Measurements from ENCODE around the gene JARID2.
"Not testable (repeated sequence)": the region's sequence is repeated elsewhere in the genome, so short reads cannot be mapped to it uniquely, and the experiment has no call there.

Gene JARID2

DNA sequence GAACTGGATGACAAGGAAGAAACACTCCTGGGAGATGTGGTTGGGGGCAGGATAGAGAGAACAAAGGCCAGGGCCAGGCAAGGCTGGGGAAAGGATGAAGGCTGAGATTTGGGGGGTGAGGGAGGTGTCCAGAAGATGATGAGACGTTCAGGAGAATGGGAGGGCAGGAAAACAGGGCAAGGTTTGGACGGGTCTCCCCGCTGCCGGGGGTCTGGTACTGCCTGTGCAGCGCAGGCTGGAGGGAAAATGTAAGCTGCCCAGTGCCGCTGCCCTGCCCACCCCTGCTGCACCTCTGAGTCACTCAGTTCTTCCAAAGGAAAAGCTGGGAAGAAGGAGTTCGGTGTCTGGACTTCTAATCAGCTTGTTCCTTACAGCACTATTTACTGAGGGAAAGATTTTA is 286.1 kb downstream of the JARID2 start:
- DNase-seq = no peak

DNA sequence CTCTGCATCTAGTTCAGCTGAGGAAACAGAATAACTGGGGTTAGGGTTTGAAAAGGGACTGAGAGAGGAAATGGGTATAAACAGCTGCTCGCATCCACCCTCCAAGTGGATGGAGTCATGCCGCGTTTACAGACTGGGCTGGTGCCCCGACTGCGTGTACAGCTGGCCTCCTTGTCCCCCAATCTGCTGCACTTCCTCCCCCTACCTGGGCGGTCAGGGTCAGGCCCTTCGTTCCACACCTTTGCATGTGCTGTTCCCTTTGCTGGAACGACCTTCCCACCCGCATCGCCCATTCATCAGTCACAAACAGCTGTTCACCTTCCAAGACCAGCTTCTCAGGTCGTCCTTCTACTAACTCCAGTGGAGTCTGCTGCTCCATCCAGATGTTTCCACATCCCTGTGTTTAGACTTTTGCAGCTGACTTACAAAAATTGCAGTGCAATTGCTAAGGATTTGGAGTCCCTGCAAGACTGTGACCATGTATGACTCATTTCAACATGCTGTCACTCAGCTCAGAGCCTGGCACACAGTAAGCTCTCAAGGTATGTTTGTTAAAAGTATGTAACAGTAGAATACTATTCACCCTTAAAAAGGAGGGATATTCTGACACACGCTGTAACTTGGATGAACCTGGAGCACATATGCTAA is 287.6 kb downstream of the JARID2 start:
- no peak for DNase-seq

DNA sequence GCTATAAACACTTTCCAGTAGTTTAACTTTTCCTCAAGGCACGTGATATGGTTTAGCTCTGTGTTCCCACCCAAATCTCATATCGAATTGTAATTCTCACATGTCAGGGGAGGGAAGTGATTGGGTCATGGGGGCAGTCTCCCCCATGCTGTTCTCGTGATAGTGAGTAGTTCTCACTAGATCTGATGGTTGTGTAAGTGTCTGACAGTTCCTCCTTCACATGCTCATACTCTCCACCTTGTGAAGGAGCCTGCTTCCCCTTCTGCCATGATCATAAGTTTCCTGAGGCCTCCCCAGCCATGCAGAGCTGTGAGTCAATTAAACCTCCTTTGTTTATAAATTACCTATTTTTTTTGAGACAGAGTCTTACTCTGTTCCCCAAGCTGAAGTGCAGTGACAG is 289.1 kb downstream of the JARID2 start:
- DNase-seq = no peak

DNA sequence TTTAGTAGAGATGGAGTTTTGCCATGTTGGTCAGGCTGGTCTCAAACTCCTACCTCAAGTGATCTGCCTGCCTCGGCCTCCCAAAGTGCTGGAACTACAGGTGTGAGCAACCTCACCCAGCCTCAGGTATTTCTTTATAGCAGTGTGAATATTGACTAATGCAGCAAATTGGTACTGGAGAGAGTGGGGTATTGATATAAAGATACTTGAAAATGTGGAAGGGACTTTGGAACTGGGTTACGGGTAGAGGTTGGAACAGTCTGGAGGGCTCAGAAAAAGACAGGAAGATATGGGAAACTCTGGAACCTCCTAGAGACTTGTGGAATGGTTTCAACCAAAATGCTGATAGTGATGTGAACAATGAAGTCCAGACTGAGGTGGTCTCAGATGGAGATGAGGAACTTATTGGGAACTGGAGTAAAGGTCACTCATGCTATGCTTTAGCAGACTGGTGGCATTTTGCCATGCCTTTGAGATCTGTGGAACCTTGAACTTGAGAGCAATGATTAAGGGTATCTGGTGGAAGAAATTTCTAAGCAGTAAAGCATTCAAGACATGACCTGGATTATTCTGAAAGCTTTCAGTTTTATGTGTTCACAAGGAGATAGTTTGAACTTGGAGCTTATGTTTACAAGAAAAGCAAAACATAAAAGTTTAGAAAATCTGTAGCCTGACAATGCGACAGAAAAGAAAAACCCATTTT is 289.8 kb downstream of the JARID2 start:
- DNase-seq = no peak

DNA sequence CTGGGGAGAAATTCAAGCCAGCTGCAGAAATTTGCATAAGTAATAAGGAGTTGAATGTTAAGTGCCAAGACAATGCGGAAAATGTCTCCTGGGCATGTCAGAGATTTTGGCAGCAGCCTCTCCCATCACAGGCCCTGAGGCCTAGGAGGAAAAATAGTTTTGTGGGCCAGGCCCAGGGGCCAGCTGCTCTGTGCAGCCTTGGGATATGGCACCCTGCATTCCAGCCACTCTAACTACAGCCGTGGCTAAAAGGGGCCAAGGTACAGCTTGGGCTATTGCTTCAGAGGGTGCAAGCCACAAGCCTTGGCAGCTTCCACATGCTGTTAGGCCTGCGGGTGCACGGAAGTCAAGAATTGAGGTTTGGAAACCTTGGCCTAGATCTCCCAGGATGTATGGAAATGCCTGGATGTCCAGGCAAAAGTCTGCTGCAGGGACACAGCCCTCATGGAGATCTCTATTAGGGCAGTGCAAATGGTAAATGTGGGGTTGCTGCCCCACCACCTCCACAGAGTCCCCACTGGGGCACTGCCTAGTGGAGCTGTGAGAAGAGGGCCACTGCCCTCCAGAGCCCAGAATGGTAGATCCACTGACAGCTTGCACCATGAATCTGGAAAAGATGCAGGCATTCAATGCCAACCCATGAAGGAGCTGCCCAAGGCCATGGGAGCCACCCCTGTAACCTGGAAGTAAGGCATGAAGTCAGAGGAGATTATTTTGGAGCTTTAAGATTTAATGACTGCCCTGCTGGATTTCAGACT is 290.5 kb downstream of the JARID2 start:
- no peak for DNase-seq

DNA sequence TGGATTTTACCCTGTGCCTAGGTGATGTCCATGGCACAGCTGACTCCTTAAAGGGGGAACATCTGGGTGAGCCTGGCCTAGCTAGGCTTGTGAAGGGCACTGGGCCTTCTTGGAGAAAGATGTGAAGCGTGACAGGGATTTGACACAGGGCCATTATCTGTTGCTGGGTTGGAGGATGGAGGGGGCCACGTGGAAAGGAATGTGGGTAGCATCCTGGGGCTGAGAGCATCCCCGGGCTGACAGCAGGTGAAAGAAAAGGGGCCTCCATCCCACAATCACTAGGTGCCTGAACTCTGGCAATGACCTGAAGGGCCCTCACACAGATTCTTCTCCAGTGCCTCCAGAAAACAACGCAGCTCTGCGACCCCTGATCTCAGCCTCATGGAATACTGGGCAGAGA is 292.2 kb downstream of the JARID2 start:
- DNase-seq = no peak

DNA sequence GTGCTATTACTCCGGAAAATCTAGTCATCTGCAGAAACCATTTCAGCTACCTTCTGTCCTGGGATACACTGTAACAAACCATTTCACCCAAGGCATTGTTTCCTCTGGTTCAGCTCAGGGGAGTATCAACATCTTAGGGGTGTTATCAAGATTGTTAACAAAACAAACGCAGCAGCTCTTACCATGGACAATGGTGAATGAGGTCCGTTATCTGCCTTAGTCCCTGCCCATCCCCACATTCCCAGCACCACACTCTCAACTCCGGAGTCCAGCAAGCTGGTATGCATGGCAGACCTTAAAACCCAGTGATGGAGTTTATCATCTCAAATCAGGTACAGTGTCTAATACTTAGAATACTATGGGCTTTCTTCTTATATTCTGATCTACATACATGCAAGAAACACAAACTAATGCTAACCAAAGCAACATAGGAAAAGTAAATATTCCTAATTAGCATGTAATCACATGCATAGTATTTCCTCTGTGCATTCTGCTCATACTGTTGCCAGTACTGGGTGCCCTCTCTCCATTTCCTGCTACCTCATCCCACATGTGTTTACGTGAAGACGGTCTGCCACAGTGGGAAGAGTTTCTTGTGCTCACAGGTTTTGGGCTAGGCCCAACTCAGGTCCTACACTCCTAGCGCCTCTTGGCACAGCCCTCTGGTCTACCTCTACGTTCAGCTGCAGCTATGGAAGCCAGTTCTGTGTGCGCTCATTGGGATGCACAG is 293.1 kb downstream of the JARID2 start:
- no peak for DNase-seq

DNA sequence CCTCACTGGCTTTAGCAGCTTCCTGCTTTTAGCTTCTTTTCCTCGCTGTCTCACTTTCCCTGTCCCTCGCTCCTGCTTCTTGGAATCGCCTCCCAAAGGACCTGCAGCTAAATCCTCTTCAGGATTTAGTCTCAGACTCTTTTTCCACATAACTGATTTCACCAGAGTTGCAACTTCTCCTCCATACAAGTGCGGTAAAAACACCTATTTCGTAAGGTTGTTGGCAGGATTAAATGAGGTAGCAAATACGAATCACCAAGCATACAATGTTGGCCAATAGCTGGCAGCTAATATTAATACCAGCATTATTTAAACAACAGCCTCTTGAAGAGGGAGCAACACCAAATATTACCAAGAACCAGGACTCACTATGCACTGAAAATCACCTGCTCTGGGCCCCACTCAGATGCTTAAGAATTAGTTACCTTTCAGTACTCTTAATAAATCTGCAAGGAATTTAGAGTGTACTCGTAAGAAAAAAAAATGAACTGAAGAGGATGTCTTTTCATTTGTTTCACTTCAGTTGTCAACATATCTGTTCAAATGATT is 293.9 kb downstream of the JARID2 start:
- DNase-seq = no peak

DNA sequence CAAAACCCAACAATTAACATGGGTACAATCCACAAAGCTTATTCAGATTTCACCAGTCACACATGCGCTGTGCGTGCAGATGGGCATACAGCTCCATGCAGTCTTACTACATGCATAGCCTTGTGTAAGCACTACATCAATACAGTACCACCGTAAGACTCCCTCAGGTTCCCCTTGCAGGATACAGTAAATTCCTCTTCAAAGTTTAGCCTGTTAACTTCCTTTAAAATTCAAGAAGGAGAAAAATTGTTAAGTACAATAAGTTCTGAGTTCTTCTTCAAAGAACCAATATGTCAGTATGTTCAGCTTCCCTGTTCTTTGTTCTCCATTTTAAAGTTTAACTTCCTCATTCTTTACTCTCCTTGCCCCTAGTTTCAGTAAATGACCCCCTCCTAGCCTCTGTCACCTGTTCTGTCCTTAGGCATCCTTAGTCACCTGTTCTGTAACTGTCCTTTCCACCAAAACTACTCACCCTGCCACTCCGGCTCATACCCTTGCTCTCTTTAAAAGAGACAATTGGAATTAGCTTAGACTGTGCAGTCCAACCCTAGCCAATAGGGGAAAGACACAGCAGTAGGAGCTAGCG is 297.6 kb downstream of the JARID2 start:
- not testable (repeated sequence) for DNase-seq

DNA sequence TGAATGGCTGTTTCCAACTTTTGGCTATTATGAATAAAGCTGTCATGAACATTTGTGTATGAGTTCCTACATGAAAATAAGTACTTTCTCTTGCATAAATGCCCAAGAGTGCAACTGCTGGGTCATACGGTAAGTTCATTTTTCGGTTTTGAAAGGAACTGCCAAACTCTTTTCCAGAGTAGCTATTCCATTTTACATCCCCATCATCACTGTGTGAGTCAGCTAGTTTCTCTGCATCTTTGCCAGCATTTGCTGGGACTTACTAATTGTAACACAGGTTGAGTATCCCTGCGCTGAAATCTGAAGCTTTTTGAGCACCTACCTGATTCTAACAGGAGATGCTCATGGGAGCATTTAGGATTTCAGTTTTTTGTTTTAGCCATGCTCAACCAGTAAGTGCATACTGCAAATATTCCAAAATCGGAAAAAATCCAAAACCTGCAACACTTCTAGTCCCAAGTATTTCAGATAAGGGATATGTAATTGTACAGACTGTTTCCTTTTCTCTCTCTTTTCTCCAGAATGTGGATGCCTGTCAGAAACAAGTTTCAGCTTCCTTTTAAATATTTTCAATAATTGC is 298.5 kb downstream of the JARID2 start:
- DNase-seq = no peak

DNA sequence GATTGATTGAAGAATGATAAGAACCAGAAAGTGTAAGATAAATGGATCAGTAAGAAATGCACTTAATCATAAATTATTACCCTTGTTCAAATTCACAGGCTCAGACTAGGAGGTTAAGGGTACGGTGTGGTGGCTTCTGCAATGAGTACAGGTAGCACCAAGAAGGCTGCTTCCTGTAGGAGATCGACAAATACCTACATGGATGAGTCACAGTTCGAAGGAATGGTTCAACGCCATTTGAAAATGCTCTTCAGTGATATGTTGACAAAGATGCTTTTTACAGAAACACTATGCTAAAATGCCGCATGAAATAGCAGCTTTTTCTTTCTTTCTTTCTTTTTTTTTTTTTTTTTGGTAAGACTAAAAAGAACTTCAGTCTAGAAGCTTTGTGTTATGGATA is 300.7 kb downstream of the JARID2 start:
- no peak for DNase-seq

DNA sequence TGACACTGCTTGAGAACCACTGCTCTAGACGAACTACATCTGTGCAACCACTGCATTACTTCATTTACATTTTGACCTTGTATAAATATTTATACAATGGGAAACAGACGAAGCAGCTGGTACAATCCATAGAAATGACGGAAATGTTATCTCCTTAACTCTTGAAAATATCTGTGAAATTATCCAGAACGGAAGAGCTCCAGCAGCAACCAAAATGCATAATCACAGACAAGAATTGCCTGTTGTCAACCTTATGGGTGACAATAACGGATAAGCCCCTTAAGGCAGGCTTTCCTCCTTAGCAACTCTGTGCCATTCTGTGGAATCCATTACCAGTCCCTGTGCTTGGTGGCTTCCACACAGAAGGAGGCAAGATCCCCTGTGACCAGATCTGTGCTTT is 301.5 kb downstream of the JARID2 start:
- no peak for DNase-seq

DNA sequence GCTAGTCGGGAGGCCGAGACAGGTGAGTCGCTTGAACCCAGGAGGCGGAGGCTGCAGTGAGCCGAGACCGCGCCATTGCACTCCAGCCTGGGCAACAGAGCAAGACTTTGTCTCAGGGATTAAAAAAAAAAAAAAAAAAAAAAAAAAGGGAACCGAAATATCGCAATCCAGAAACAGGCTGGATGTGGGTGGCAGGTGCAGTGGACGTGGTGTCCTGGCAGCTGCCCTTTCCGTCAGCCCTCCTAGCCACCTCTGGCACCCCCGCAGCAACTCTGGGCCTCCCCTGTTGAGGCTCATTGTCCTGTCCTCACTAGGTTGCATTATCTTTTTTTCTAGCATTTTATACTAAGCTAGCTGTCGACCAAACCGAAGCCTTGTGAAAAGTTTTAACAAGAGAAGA is 303.5 kb downstream of the JARID2 start:
- no peak for DNase-seq

DNA sequence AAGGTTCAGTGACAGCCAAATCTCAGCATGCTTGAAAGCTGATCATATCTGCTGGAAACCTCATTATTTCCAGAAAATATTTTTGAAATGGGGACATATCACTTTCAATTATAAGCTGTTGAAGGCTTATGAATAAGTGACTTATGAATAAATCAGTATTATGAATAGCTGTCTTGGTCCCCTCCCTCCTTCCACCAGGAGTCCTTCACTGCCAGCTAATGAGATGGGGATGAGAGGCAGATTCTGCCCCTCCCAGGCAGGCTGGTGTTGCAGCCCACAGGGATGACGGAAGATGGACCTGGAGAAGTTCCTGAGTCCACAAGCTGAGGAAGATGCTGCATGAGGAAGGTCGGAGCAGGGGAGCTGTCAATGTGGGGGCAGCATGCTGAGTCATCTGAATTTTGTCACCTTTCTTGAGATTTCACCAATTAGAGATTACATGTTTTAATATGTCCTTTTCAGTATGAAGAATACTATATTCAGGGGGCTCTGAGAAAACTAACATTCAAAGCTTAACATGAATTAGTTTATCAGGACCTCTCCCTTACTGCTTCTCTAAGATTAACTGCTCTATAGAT is 304.8 kb downstream of the JARID2 start:
- DNase-seq = no peak

DNA sequence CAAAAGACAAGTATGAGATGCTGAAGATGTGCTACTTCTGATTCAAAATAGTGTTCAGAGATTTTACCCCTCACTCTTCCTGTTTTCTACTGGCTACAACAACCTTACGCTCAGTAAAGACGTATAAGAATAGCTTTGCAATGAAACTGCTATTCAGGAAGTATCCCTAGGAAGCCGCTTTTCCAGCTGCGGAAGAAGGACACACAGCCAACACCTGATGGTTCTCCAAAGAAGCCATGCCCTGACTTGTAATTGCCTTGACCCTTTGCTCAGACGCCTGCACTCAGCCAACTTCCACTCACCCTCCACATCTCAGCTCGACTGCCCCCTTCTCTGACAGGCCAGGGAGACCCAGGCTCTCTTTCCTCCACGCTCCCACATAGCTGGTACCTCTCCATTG is 305.4 kb downstream of the JARID2 start:
- no peak for DNase-seq

DNA sequence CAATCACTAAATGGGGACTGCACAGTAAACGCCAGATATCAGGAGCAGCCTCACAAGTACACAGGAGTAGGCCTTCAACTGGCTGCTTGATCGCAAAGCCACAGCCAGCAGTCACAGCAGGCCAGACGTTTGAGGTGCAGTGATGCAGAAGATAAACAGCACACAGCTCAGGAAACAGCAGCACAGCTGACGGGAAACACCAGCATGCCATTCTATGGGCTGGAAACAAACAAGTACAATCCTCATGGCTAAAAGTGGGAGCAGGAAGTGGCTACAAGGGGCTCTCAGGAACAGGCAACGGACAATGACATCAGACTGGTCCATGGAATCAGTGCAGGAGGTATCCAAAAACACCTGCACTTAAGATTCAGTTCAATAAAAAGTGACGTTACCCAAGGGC is 305.9 kb downstream of the JARID2 start:
- DNase-seq = no peak

DNA sequence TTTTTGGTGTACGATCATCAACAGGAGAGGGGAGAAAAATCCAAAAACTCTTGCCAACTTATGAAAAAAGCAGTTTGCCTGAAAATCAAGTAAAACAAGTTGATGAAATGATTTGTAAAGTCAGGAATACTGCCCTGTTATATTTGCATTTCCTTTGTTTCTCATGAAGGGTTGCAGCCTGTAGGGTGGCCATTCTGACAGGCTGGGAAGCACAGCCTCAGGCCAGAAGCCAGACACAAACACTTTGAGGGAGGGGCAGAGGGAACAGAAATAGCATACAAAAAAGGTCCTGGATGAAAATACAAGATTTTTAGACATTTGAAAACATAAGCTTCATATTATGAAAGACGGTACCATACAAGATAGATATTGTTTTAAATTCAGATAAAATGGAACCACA is 307.2 kb downstream of the JARID2 start:
- DNase-seq = no peak

DNA sequence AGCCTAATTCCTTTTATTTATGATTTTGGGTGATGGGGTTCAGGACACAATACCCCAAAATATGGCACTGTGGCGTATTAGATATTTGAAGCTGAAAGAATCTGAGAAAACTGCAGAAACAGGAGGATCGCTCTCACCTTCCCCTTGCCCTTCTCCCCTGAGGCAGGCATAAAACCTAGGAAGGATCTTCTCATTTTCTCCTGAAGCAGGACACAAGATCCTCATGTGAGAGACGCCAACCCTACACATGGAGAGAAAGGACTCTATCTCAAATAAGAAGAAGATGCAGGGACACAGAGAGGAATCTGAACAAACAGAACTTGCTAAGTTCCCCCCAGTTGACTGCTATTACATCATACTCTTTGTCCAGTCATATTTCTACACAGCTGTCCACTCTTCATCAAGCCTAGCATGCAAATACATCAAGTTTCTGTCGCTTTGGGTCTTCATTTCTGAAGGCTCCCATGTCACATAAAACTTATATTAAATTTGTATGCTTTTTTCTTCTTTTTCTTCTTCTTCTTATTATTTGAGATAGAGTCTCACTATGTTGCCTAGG is 307.9 kb downstream of the JARID2 start:
- no peak for DNase-seq

DNA sequence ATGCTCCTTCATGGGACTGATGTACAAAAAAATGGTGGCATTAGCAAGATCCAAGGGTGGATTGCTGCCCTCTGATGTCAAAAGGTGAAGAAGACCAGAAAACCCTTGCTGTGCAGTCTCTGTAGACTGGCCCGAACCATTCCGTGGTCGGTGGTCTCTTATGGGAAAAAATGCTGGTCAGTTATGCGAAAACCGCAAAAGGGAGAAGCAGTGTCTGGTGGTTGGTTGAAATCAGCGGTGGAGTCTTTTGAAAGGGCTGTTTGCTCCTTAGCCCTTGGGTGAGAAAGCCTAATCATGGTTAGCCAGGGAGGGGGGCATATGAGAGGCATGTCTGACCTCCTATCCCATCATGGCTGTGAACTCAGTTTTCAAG is 308.8 kb downstream of the JARID2 start:
- DNase-seq = no peak

DNA sequence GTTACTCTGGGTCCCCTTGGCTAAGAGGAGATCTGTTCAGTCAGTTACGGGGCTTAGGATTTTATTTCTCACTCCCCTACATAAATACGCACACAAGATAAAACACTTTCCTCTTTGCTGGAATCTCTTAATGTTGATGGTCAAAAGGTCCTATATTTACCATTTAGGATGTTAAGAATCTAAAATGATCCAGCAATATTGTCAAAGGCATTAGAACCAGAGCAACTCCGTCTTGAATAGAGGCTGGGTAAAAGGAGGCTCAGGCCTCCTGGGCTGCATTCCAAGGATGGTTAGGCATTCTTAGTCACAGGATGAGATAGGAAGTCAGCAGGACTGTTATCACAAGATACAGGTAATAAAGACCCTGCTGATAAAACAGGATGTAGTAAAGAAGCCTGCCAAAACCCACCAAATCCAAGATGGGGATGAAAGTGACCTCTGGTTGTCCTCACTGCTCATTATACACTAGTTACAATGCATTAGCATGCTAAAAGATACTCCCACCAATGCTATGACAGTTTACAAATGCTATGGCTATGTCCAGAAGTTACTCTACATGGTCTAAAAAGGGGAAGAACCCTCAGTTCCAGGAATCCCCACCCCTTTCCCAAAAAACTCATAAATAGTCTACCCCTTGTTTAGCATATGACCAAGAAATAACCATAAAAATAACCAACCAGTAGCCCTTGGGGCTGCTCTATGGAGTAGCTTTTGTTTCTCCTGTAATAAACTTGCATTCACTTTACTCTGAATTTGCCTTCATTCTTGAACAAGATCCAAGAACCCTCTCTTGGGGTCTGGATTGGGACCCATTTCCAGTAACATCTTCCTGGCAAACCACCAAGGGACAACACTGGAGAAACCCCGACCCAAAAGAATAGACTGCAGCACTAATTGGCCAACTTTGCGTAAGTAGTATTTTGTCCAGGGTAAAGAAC is 309.5 kb downstream of the JARID2 start:
- DNase-seq = no peak

DNA sequence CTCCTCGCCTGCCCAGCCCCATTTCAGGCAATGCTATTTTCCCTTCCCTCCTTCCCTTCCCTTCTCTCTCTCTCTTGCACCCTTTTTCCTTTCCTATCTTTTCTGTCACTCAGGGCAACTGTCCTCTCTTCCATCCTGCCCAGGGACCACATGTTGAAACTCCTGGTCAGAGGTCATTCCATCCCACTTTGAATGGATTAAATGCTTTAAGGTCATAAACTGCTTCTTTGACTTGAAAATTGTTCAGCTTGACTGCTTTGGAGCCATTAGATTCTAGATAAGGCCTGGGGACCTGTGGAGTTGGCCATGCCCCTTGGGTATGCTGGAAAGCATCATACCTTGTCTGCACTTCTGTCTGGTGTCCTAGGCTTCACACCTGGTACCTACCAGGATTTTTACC is 310.8 kb downstream of the JARID2 start:
- no peak for DNase-seq

Data from NCI-H524 treated with DMSO at 0.1 percent for 48 hours (cell line).